HG03342 (cell line): Measurements from ENCODE around the gene VCAM1.
"Not testable (repeated sequence)": the region's sequence is repeated elsewhere in the genome, so short reads cannot be mapped to it uniquely, and the experiment has no call there.

ENCODE experiments used
- ATAC-seq: cut with Tn5 transposase; IDR thresholded peaks from one replicate; pipeline ENCODE4 v1.9.1; 2021; ENCODE audit warnings: mild to moderate bottlenecking, moderate library complexity; ENCODE audit not compliant: unreplicated experiment

VCAM1 gene

GRCh38 chr1:100719490-100719889, at the start of gene VCAM1:
Gene VCAM1 (plus strand): TSS chr1:100719742. CDS start chr1:100719861, 119 bp downstream.
- no peak for ATAC-seq

GRCh38 chr1:100670083-100670482, 49.5 kb upstream of the VCAM1 start:
- ATAC-seq, result no peak

GRCh38 chr1:100671601-100672000, 47.9 kb upstream of the VCAM1 start:
- no peak for ATAC-seq

GRCh38 chr1:100683448-100684349, 35.8 kb upstream of the VCAM1 start:
- ATAC-seq, result no peak

- ATAC-seq, result no peak
Observed at GRCh38 chr1:100699744-100700143, 19.8 kb upstream of the VCAM1 start.

GRCh38 chr1:100700586-100700985, 19.0 kb upstream of the VCAM1 start:
- no peak for ATAC-seq

- ATAC-seq, result no peak
Observed at GRCh38 chr1:100703052-100703451, 16.5 kb upstream of the VCAM1 start.

GRCh38 chr1:100703716-100704115, 15.8 kb upstream of the VCAM1 start:
- no peak for ATAC-seq

GRCh38 chr1:100704473-100704872, 15.1 kb upstream of the VCAM1 start:
- no peak for ATAC-seq

- no peak for ATAC-seq
Observed at GRCh38 chr1:100706296-100706695, 13.2 kb upstream of the VCAM1 start.

- no peak for ATAC-seq
Observed at GRCh38 chr1:100706856-100707255, 12.7 kb upstream of the VCAM1 start.

- ATAC-seq, result no peak
Observed at GRCh38 chr1:100708476-100709062, 11.0 kb upstream of the VCAM1 start.

GRCh38 chr1:100710906-100711682, 8.4 kb upstream of the VCAM1 start:
- no peak for ATAC-seq

GRCh38 chr1:100713027-100713426, 6.5 kb upstream of the VCAM1 start:
- not testable (repeated sequence) for ATAC-seq

GRCh38 chr1:100713626-100714025, 5.9 kb upstream of the VCAM1 start:
- ATAC-seq, result no peak

GRCh38 chr1:100714599-100714998, 4.9 kb upstream of the VCAM1 start:
- ATAC-seq, result no peak

- ATAC-seq, result no peak
Observed at GRCh38 chr1:100717218-100717617, 2.3 kb upstream of the VCAM1 start.

GRCh38 chr1:100718581-100718980, 961 bp upstream of the VCAM1 start:
- ATAC-seq, result no peak

- ATAC-seq, result no peak
Observed at GRCh38 chr1:100720101-100720500, 559 bp downstream of the VCAM1 start.

GRCh38 chr1:100720751-100721150, 1.2 kb downstream of the VCAM1 start:
- ATAC-seq, result no peak

GRCh38 chr1:100721526-100722207, 2.1 kb downstream of the VCAM1 start:
- no peak for ATAC-seq
